HepG2 (cell line): ENCODE data around the gene KIAA1549. TPM values are rescaled to one million over a fixed set of nuclear protein-coding genes. Genes with fewer than 3 reads are reported as not detected.

Source experiments
- ATAC-seq: fragments of 200-7000 bp; cut with Tn5 transposase; 3 replicates; pipeline ENCODE4 v1.9.1; 2020; ENCODE audit warnings: mild to moderate bottlenecking, moderate library complexity
- BruUV-seq: library from RNA; stranded (reverse); fragments of 400-500 nt; replicated peaks from 2 replicates; lab custom pipeline; 2021; lab: Mats Ljungman, UMichigan
- CTCF ChIA-PET: fragments of 300-600 bp; formaldehyde crosslinking; extraction: SDS; loops from one replicate; lab custom pipeline; 2021; ENCODE audit warnings: low total read pairs, inconsistent platforms, low intra/inter-chr PET ratio; lab: Yijun Ruan, JAX
- POLR2A ChIA-PET: fragments of 350-600 bp; sonication (Branson Sonifier 250); formaldehyde crosslinking; loops from one replicate; lab custom pipeline; 2020; ENCODE audit warnings: antibody characterized with exemption, inconsistent platforms; lab: Yijun Ruan, JAX
- DNase-seq: peaks from one replicate; pipeline ENCODE4 v3.0.0-alpha.2; 2015; ENCODE audit warnings: low spot score
- FAIRE-seq: peaks from 3 replicates; lab custom pipeline; 2011; peaks lifted over from hg19 to GRCh38; lab: Jason Lieb, UNC
- H2AFZ ChIP-seq: one replicate; pipeline ENCODE4 v1.6.1; 2011; ENCODE audit warnings: low read length, inconsistent platforms
- H3K27ac ChIP-seq: fragments of 300-600 bp; 3 replicates; pipeline ENCODE4 v1.8.0; 2011; ENCODE audit warnings: mixed run types, mild to moderate bottlenecking, mixed read lengths, low read length, inconsistent platforms; ENCODE audit not compliant: insufficient read depth; ENCODE audit errors: extremely low read length
- H3K27me3 ChIP-seq, 2 experiments: fragments of 200-600 bp in 1 of 2; 2 replicates in 1 of 2; 3 replicates in 1 of 2; pipeline versions ENCODE4 v1.6.0 to v1.8.0; 2011; ENCODE audit warnings: low read length in 2 of 2, mild to moderate bottlenecking in 2 of 2, moderate library complexity in 2 of 2, inconsistent platforms in 1 of 2; ENCODE audit not compliant: insufficient read depth in 2 of 2, control insufficient read depth in 1 of 2
- H3K36me3 ChIP-seq, 2 experiments: fragments of 200-600 bp in 1 of 2; replicated peaks in 1 of 2; 2 replicates in 1 of 2; 3 replicates in 1 of 2; pipeline versions ENCODE4 v1.5.1 to v1.8.0; 2011; ENCODE audit warnings: low read length in 2 of 2, inconsistent platforms in 1 of 2; ENCODE audit not compliant: insufficient read depth in 2 of 2, control insufficient read depth in 1 of 2
- H3K4me1 ChIP-seq: 2 replicates; pipeline ENCODE4 v1.5.1; 2012; ENCODE audit warnings: low read length, inconsistent platforms; ENCODE audit not compliant: insufficient read depth
- H3K4me2 ChIP-seq: 2 replicates; pipeline ENCODE4 v1.6.0; 2011; ENCODE audit warnings: low read depth, low read length, inconsistent platforms
- H3K4me3 ChIP-seq, 3 experiments: fragments of 200-600 bp in 1 of 3; sonication (generic), shearing (Covaris generic) in 1 of 3; replicated peaks in 1 of 3; 2 replicates each; pipeline ENCODE4 v1.5.1; 2011 to 2016; ENCODE audit warnings: low read length in 3 of 3, inconsistent platforms in 2 of 3, low read depth in 2 of 3, mild to moderate bottlenecking in 2 of 3, control low read depth in 1 of 3, mixed read lengths in 1 of 3; ENCODE audit not compliant: insufficient read depth in 1 of 3
- H3K79me2 ChIP-seq: one replicate; pipeline ENCODE4 v1.6.1; 2011; ENCODE audit warnings: low read length, inconsistent platforms; ENCODE audit not compliant: insufficient read depth
- H3K9ac ChIP-seq: 2 replicates; pipeline ENCODE4 v1.6.0; 2011; ENCODE audit warnings: mild to moderate bottlenecking, low read depth, low read length, inconsistent platforms; ENCODE audit not compliant: insufficient read depth
- H3K9me3 ChIP-seq: 2 replicates; pipeline ENCODE4 v1.5.1; 2012; ENCODE audit warnings: mild to moderate bottlenecking, low read length
- H4K20me1 ChIP-seq: 2 replicates; pipeline ENCODE4 v1.6.0; 2011; ENCODE audit warnings: inconsistent platforms, mild to moderate bottlenecking, low read length, moderate library complexity; ENCODE audit not compliant: insufficient read depth
- FOXK1 ChIP-seq: sonication (generic); formaldehyde crosslinking; IDR thresholded peaks from 2 replicates; pipeline ENCODE4 v1.4.0; 2020; ENCODE audit warnings: low read depth, missing genetic modification reagents, borderline replicate concordance
- MIER3 ChIP-seq: IDR thresholded peaks from 2 replicates; pipeline ENCODE4 v1.6.1; 2016; ENCODE audit warnings: missing compliant biosample characterization, borderline replicate concordance
- NFRKB ChIP-seq: fragments of 450-650 bp; IDR thresholded peaks from 2 replicates; pipeline ENCODE4 v1.6.1; 2017
- NPAS2 ChIP-seq: sonication (generic); formaldehyde crosslinking; IDR thresholded peaks from 2 replicates; pipeline ENCODE4 v1.8.0; 2022; ENCODE audit warnings: mild to moderate bottlenecking, missing genetic modification reagents, borderline replicate concordance
- PAF1 ChIP-seq: IDR thresholded peaks from 2 replicates; pipeline ENCODE4 v1.6.1; 2016; ENCODE audit warnings: missing genetic modification reagents, missing compliant biosample characterization
- PLSCR1 ChIP-seq: sonication (generic); formaldehyde crosslinking; IDR thresholded peaks from 2 replicates; pipeline ENCODE4 v1.5.0; 2020; ENCODE audit warnings: missing genetic modification reagents, mild to moderate bottlenecking, borderline replicate concordance
- RBAK ChIP-seq: sonication (generic); formaldehyde crosslinking; IDR thresholded peaks from 2 replicates; pipeline ENCODE4 v1.5.1; 2020; ENCODE audit warnings: mild to moderate bottlenecking, missing genetic modification reagents
- SMYD3 ChIP-seq: sonication (generic); formaldehyde crosslinking; IDR thresholded peaks from 2 replicates; pipeline ENCODE4 v1.8.1; 2023; ENCODE audit warnings: mild to moderate bottlenecking, missing genetic modification reagents
- SNAI1 ChIP-seq: sonication (generic); formaldehyde crosslinking; IDR thresholded peaks from 2 replicates; pipeline ENCODE4 v1.5.0; 2020; ENCODE audit warnings: mild to moderate bottlenecking, missing genetic modification reagents, borderline replicate concordance
- TOPORS ChIP-seq: sonication (generic); formaldehyde crosslinking; IDR thresholded peaks from 2 replicates; pipeline ENCODE4 v1.8.0; 2023; ENCODE audit warnings: mild to moderate bottlenecking, missing genetic modification reagents
- ZBTB26 ChIP-seq: IDR thresholded peaks from 2 replicates; pipeline ENCODE4 v1.6.1; 2016; ENCODE audit warnings: missing compliant biosample characterization, missing genetic modification reagents, borderline replicate concordance
- ZBTB8A ChIP-seq: sonication (generic); formaldehyde crosslinking; IDR thresholded peaks from 2 replicates; pipeline ENCODE4 v1.4.0; 2020; ENCODE audit warnings: mild to moderate bottlenecking, low read depth, missing genetic modification reagents, borderline replicate concordance
- ZHX2 ChIP-seq, 2 experiments: sonication (generic) in 1 of 2; formaldehyde crosslinking in 1 of 2; IDR thresholded peaks; 2 replicates each; pipeline versions ENCODE4 v1.6.1 to v1.9.0; 2014 to 2022; ENCODE audit warnings: antibody characterized with exemption in 1 of 2, borderline replicate concordance in 1 of 2, inconsistent platforms in 1 of 2, low read depth in 1 of 2, missing genetic modification reagents in 1 of 2
- ZKSCAN5 ChIP-seq: sonication (generic); formaldehyde crosslinking; IDR thresholded peaks from 2 replicates; pipeline ENCODE4 v1.5.1; 2020; ENCODE audit warnings: mild to moderate bottlenecking, missing genetic modification reagents
- ZNF343 ChIP-seq: sonication (generic); formaldehyde crosslinking; IDR thresholded peaks from 2 replicates; pipeline ENCODE4 v1.4.0; 2020; ENCODE audit warnings: mild to moderate bottlenecking, missing genetic modification reagents
- ZSCAN30 ChIP-seq: sonication (generic); formaldehyde crosslinking; IDR thresholded peaks from 2 replicates; pipeline ENCODE4 v1.5.0; 2020; ENCODE audit warnings: mild to moderate bottlenecking, missing genetic modification reagents
- WGBS: methylation state at CpG from one replicate; pipeline ENCODE4 v1.1.6; 2017; ENCODE audit warnings: low lambda C conversion rate; 5-methylcytosine and 5-hydroxymethylcytosine counted together
- in situ Hi-C: cut with HindIII; loops from 2 replicates; pipeline ENCODE4 v1.10.0; 2017; ENCODE audit warnings: low pct_unique_long_range_greater_than_20kb; ENCODE audit not compliant: extremely low pct_ligation_motif_present
- intact Hi-C: fragments of 100-400 bp; cut with micrococcal nuclease; formaldehyde crosslinking; loops from one replicate; pipeline ENCODE4 v1.10.0; 2022; ENCODE audit not compliant: unreplicated experiment
- polyA plus RNA-seq, 8 experiments: library from polyadenylated mRNA; depleted of rRNA in 3 of 8; stranded (reverse) in 7 of 8; unstranded in 1 of 8; fragments of >200 nt; fragmentation: Illumina TruSeq in 4 of 8; extraction: Trizol in 4 of 8; gene quantifications; 2 replicates each; pipeline versions ENCODE4 v1.2.1 to v1.2.3, GENCODE V29; 2011 to 2016; ENCODE audit warnings: low read depth in 4 of 8, missing spikeins in 1 of 8, mixed read lengths in 1 of 8; ENCODE audit not compliant: insufficient read depth in 1 of 8
- total RNA-seq, 5 experiments: library from RNA; depleted of rRNA; stranded (reverse); fragments of >200 nt; fragmentation: Illumina TruSeq; extraction: Trizol; gene quantifications; 2 replicates each; pipeline ENCODE4 v1.2.3, GENCODE V29; 2016; ENCODE audit warnings: low read depth in 1 of 5

Gene KIAA1549
- total and polyA plus RNA-seq, 2 of the 13 experiments (the other 11 are each of a cell fraction or from before 2014, with no cell fraction given) = 1.1 to 1.8 TPM

GRCh38 chr7:138861051-138861450 lies 120.1 kb downstream of the KIAA1549 start:
- CTCF ChIA-PET = no interaction called here
- intact Hi-C loops = no loop called here
- no peak for DNase-seq
- ATAC-seq = no peak
- BruUV-seq = no TSS peak
- TF ChIP-seq ZHX2 (IDR thresholded peaks at IDR 0.05; ENCODE audit: low read depth) = no peak
- no peak for TF ChIP-seq ZHX2 (CRISPR knock-in tag; IDR thresholded peaks at IDR 0.05; ENCODE audit: borderline replicate concordance)
- no peak for TF ChIP-seq SNAI1 (CRISPR knock-in tag)
- no peak for TF ChIP-seq ZKSCAN5 (CRISPR knock-in tag)
- TF ChIP-seq MIER3 = no peak
- no peak for TF ChIP-seq TOPORS (CRISPR knock-in tag)
- no peak for TF ChIP-seq RBAK (CRISPR knock-in tag)
- TF ChIP-seq ZBTB8A = no peak
- no peak for TF ChIP-seq ZBTB26 (CRISPR knock-in tag)
- no peak for TF ChIP-seq ZSCAN30
- no peak for TF ChIP-seq NFRKB
- TF ChIP-seq ZNF343 = no peak
- TF ChIP-seq SMYD3 (CRISPR knock-in tag) = no peak
- TF ChIP-seq PLSCR1 (CRISPR knock-in tag) = no peak
- TF ChIP-seq NPAS2 (CRISPR knock-in tag) = no peak
- no peak for TF ChIP-seq PAF1 (CRISPR knock-in tag)
- TF ChIP-seq FOXK1 (CRISPR knock-in tag) = no peak
- TF ChIP-seq, all 625 proteins: peak for 0
- Histone ChIP-seq H3K27me3 (no peaks in the 10 kb centered on the region), H3K27ac (no peak overlapping the region), H3K9ac (no peak overlapping the region), H3K9me3 (no peaks in the 10 kb centered on the region), H3K4me2 (no peak overlapping the region), H4K20me1 (no peaks in the 10 kb centered on the region), H3K79me2 (no peaks in the 10 kb centered on the region), H3K4me3 (no peak overlapping the region), H2AFZ (no peak overlapping the region), H3K4me1 (no peaks in the 10 kb centered on the region), H3K36me3 (peaks cover 0 to 3% of the 10 kb centered on the region in 2 experiments; a peak in 1 of 5 replicates)
- 94% methylated on average over 10 of the region's 16 CpGs for WGBS
- no peak for FAIRE-seq
- in situ Hi-C loops = no loop called here
- POLR2A ChIA-PET = no interaction called here
